T-cell (primary cell): Measurements from ENCODE around the gene CRYGD. TPM values are rescaled to one million over a fixed set of nuclear protein-coding genes. Genes with fewer than 3 reads are reported as not detected.

ENCODE experiments used
- ATAC-seq, 4 experiments: fragments of 200-7000 bp in 3 of 4; fragments of 150-1000 bp in 1 of 4; cut with Tn5 transposase; replicated peaks in 1 of 4; 1 replicate in 3 of 4; 2 replicates in 1 of 4; pipeline ENCODE4 v1.10.0; 2021; ENCODE audit warnings: moderate library complexity in 3 of 4, mild to moderate bottlenecking in 2 of 4, moderate number of reproducible peaks in 1 of 4
- CTCF ChIA-PET, 2 donors: fragments of 300-600 bp; sonication (Branson Sonifier 250); formaldehyde crosslinking; loops; one replicate each; lab custom pipeline; 2022; ENCODE audit warnings: antibody characterized with exemption in 2 of 2; lab: Charles Lee
- POLR2A ChIA-PET, 2 donors: fragments of 300-600 bp; sonication (Branson Sonifier 250); formaldehyde crosslinking; loops; one replicate each; lab custom pipeline; 2022; ENCODE audit warnings: antibody characterized with exemption in 2 of 2; lab: Charles Lee
- DNase-seq, 35 experiments: peaks; one replicate each; pipeline versions ENCODE4 v3.0.0 to v3.0.0-alpha.2; 2013 to 2023
- H3K27ac ChIP-seq: one replicate; pipeline ENCODE4 v1.5.1; 2013; ENCODE audit warnings: low read length
- H3K27me3 ChIP-seq, 2 experiments: replicated peaks in 1 of 2; 1 replicate in 1 of 2; 2 replicates in 1 of 2; pipeline versions ENCODE4 v1.6.1 to v1.7.0; 2013; ENCODE audit warnings: low read length in 1 of 2, mixed read lengths in 1 of 2; ENCODE audit not compliant: control insufficient read depth in 2 of 2, insufficient read depth in 2 of 2; ENCODE audit errors: extremely low read depth in 1 of 2
- H3K36me3 ChIP-seq, 2 donors: 1 replicate in 1 of 2; 2 replicates in 1 of 2; pipeline versions ENCODE4 v1.6.1 to v1.7.0; 2013; ENCODE audit warnings: low read length in 1 of 2; ENCODE audit not compliant: control insufficient read depth in 2 of 2, insufficient read depth in 1 of 2; ENCODE audit errors: extremely low read depth in 1 of 2
- H3K4me1 ChIP-seq, 2 experiments: 1 replicate in 1 of 2; 2 replicates in 1 of 2; pipeline versions ENCODE4 v1.6.1 to v1.7.0; 2013; ENCODE audit warnings: low read length in 2 of 2, mixed read lengths in 1 of 2; ENCODE audit not compliant: insufficient read depth in 2 of 2, control insufficient read depth in 1 of 2; ENCODE audit errors: extremely low read depth in 1 of 2
- H3K4me3 ChIP-seq, 2 donors: 1 replicate in 1 of 2; 2 replicates in 1 of 2; pipeline versions ENCODE4 v1.5.1 to v1.7.0; 2013; ENCODE audit warnings: mild to moderate bottlenecking in 2 of 2, low read length in 1 of 2, moderate library complexity in 1 of 2; ENCODE audit not compliant: control insufficient read depth in 1 of 2; ENCODE audit errors: extremely low read depth in 1 of 2
- H3K9me3 ChIP-seq: 2 replicates; pipeline ENCODE4 v1.7.0; 2013
- H3K27ac Mint-ChIP-seq, 2 donors: one replicate each; pipeline ENCODE4 v1.8.0; 2020 to 2021; ENCODE audit warnings: mild to moderate bottlenecking in 2 of 2, mixed read lengths in 2 of 2
- H3K27me3 Mint-ChIP-seq, 2 donors: one replicate each; pipeline ENCODE4 v1.8.0; 2021 to 2022; ENCODE audit warnings: mixed read lengths in 2 of 2
- H3K36me3 Mint-ChIP-seq: one replicate; pipeline ENCODE4 v1.8.0; 2021; ENCODE audit warnings: mixed read lengths
- H3K4me1 Mint-ChIP-seq, 3 donors: one replicate each; pipeline ENCODE4 v1.8.0; 2020 to 2022; ENCODE audit warnings: mixed read lengths in 3 of 3, mild to moderate bottlenecking in 1 of 3
- H3K4me3 Mint-ChIP-seq, 3 donors: one replicate each; pipeline ENCODE4 v1.8.0; 2020 to 2022; ENCODE audit warnings: mild to moderate bottlenecking in 3 of 3, mixed read lengths in 3 of 3, moderate library complexity in 3 of 3
- H3K9me3 Mint-ChIP-seq, 3 donors: one replicate each; pipeline ENCODE4 v1.8.0; 2020 to 2022; ENCODE audit warnings: mixed read lengths in 3 of 3
- WGBS: methylation state at CpG from one replicate; pipeline ENCODE4 v1.1.5; 2013; ENCODE audit warnings: missing lambda C conversion rate; ENCODE audit not compliant: insufficient coverage; 5-methylcytosine and 5-hydroxymethylcytosine counted together
- total RNA-seq, 35 experiments: library from RNA in 6 of 35; stranded (reverse) in 6 of 35; fragments of 120-200 nt in 1 of 35; gene quantifications; one replicate each; pipeline versions ENCODE4 v1.2.1 to v1.2.4 and lab custom pipeline; 2013 to 2026

CRYGD gene
- total RNA-seq, 5 donors from 2014 or later (not counting 1 experiment from before 2014, with no cell fraction given), result not detected

DNA sequence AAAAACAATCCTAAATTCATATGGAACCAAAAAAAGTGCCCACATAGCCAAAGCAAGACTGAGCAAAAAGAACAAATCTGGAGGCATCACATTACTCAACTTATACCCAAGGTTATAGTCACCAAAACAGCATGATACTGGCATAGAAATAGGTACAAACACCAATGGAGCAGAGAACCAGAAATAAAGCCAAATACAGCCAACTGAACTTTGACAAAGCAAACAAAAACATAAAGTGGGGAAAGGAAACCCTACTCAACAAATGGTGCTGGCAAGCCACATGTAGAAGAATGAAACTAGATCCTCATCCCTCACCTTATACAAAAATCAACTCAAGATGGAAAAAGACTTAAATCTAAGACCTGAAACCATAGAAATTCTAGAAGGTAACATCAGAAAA lies 40.5 kb downstream of the CRYGD start:
- Histone ChIP-seq H3K27ac (no peak overlapping the region), H3K4me1 (no peaks in the 10 kb centered on the region), H3K27me3 (no peaks in the 10 kb centered on the region), H3K36me3 (no peaks in the 10 kb centered on the region), H3K4me3 (no peak overlapping the region), H3K9me3 (no peaks in the 10 kb centered on the region)
- no peak overlapping the region for H3K27ac Mint-ChIP-seq
- H3K9me3 Mint-ChIP-seq, result no peaks in the 10 kb centered on the region
- ATAC-seq (no peak), DNase-seq (no peak)
- peaks cover 13 to 14% of the 10 kb centered on the region in 2 donors for H3K27me3 Mint-ChIP-seq
- H3K4me1 Mint-ChIP-seq, result no peaks in the 10 kb centered on the region
- H3K4me3 Mint-ChIP-seq, result no peak overlapping the region
- ChIA-PET CTCF (no interaction called here), POLR2A (no interaction called here)
- H3K36me3 Mint-ChIP-seq, result no peaks in the 10 kb centered on the region

GRCh38 chr2:208077276-208077675 lies 47.0 kb downstream of the CRYGD start:
- Mint-ChIP-seq H3K4me1 (no peaks in the 10 kb centered on the region), H3K27ac (no peak overlapping the region), H3K9me3 (no peaks in the 10 kb centered on the region), H3K4me3 (no peak overlapping the region), H3K27me3 (peaks cover 18 to 36% of the 10 kb centered on the region in 2 donors), H3K36me3 (no peaks in the 10 kb centered on the region)
- no CpG with 5 or more reads among the region's 2 CpGs for WGBS
- Histone ChIP-seq H3K9me3 (no peaks in the 10 kb centered on the region), H3K4me3 (no peak overlapping the region), H3K36me3 (no peaks in the 10 kb centered on the region), H3K27me3 (peaks cover 0 to 8% of the 10 kb centered on the region in 2 experiments), H3K4me1 (no peaks in the 10 kb centered on the region), H3K27ac (no peak overlapping the region)
- ChIA-PET CTCF (no interaction called here), POLR2A (no interaction called here)
- ATAC-seq (no peak), DNase-seq (no peak)

GRCh38 chr2:208074610-208075356 lies 49.5 kb downstream of the CRYGD start:
- POLR2A ChIA-PET, result no interaction called here
- Histone ChIP-seq H3K36me3 (no peaks in the 10 kb centered on the region), H3K4me3 (no peak overlapping the region), H3K27me3 (peaks cover 0 to 8% of the 10 kb centered on the region in 2 experiments), H3K27ac (no peak overlapping the region), H3K4me1 (no peaks in the 10 kb centered on the region), H3K9me3 (no peaks in the 10 kb centered on the region)
- ATAC-seq (no peak), DNase-seq (no peak)
- Mint-ChIP-seq H3K27me3 (peaks cover 12 to 29% of the 10 kb centered on the region in 2 donors), H3K4me1 (no peaks in the 10 kb centered on the region), H3K9me3 (no peaks in the 10 kb centered on the region), H3K4me3 (no peak overlapping the region), H3K36me3 (no peaks in the 10 kb centered on the region), H3K27ac (no peak overlapping the region)
- CTCF ChIA-PET, result interaction anchor here in 1 of 2 donors (0.5 to 1.4 kb wide), 4 partner anchors 10 to 328 kb away, joined by 3 to 6 read pairs (median 4); no protein-coding TSS in a partner anchor
- 87% methylated on average over 4 of the region's 9 CpGs for WGBS

GRCh38 chr2:208072250-208072892 lies 52.0 kb downstream of the CRYGD start:
- H3K4me3 Mint-ChIP-seq, result no peak overlapping the region
- DNase-seq (peak in 33 of 35 experiments; percentile 2 to 72 (median 34)), ATAC-seq (peak; percentile 43 to 72 (median 62))
- H3K9me3 Mint-ChIP-seq, result no peaks in the 10 kb centered on the region
- H3K4me3 ChIP-seq, result no peak overlapping the region
- H3K9me3 ChIP-seq, result no peaks in the 10 kb centered on the region
- no peaks in the 10 kb centered on the region for H3K4me1 ChIP-seq
- no peaks in the 10 kb centered on the region for H3K4me1 Mint-ChIP-seq
- no peaks in the 10 kb centered on the region for H3K36me3 Mint-ChIP-seq
- WGBS, result no CpG with 5 or more reads among the region's 9 CpGs
- no peaks in the 10 kb centered on the region for H3K36me3 ChIP-seq
- ChIA-PET CTCF (interaction anchor here (0.5 to 2.1 kb wide), 5 partner anchors 46 to 1823 kb away, joined by 3 to 6 read pairs (median 4); no protein-coding TSS in a partner anchor), POLR2A (no interaction called here)
- H3K27ac ChIP-seq, result no peak overlapping the region
- H3K27me3 Mint-ChIP-seq, result peaks cover 4 to 12% of the 10 kb centered on the region in 2 donors
- H3K27ac Mint-ChIP-seq, result no peak overlapping the region
- no peaks in the 10 kb centered on the region for H3K27me3 ChIP-seq

Other genes with a start within 250 kb of the CRYGD start
- gene PLEKHM3, start 99.0 kb downstream of the CRYGD start, total RNA-seq, result 10 to 100 TPM; 12.3 to 18.1 (median 13.9) TPM
- not detected for gene CRYGC, start 5.3 kb upstream of the CRYGD start, total RNA-seq
- not detected for gene CRYGB, start 21.6 kb upstream of the CRYGD start, total RNA-seq
- not detected for gene CRYGA, start 39.1 kb upstream of the CRYGD start, total RNA-seq
- gene C2orf80, start 65.5 kb upstream of the CRYGD start, total RNA-seq, result not detected
- gene IDH1, start 130.5 kb upstream of the CRYGD start, total RNA-seq, result 10 to 100 TPM in 3 of 5 donors, 1 to 10 TPM in 2; 5.1 to 22.9 (median 22.2) TPM
- 10 to 100 TPM; 35.3 to 42.6 (median 38.6) TPM for gene PIKFYVE, start 141.7 kb upstream of the CRYGD start, total RNA-seq